Measurements from ENCODE around the gene S1PR1. TPM values are rescaled to one million over a fixed set of nuclear protein-coding genes. Genes with fewer than 3 reads are reported as not detected.
A peak's percentile ranks its signal among the peaks of the same experiment; 100 is the strongest.

Gene S1PR1
- total and polyA plus RNA-seq, 4 donors: 35.2 to 130 (median 116) TPM

- no peak for DNase-seq
- no peaks in the 10 kb centered on the region for H3K36me3 ChIP-seq (ENCODE audit: control insufficient read depth in 4 of 4, insufficient read depth in 4 of 4, low read length in 4 of 4)
- no peak overlapping the region for H3K9ac ChIP-seq (ENCODE audit: insufficient read depth in 1 of 2, low read length in 2 of 2)
- H3K4me1 ChIP-seq (ENCODE audit: control insufficient read depth in 5 of 5, insufficient read depth in 5 of 5, low read length in 5 of 5): peaks cover 0 to 6% (median 0%) of the 10 kb centered on the region in 5 donors
- no peaks in the 10 kb centered on the region for H3K9me3 ChIP-seq (ENCODE audit: control insufficient read depth in 4 of 4, insufficient read depth in 3 of 4, low read length in 3 of 4)
- TF ChIP-seq, protein P1, sequence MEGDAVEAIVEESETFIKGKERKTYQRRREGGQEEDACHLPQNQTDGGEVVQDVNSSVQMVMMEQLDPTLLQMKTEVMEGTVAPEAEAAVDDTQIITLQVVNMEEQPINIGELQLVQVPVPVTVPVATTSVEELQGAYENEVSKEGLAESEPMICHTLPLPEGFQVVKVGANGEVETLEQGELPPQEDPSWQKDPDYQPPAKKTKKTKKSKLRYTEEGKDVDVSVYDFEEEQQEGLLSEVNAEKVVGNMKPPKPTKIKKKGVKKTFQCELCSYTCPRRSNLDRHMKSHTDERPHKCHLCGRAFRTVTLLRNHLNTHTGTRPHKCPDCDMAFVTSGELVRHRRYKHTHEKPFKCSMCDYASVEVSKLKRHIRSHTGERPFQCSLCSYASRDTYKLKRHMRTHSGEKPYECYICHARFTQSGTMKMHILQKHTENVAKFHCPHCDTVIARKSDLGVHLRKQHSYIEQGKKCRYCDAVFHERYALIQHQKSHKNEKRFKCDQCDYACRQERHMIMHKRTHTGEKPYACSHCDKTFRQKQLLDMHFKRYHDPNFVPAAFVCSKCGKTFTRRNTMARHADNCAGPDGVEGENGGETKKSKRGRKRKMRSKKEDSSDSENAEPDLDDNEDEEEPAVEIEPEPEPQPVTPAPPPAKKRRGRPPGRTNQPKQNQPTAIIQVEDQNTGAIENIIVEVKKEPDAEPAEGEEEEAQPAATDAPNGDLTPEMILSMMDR (IDR thresholded peaks at IDR 0.05; ENCODE audit: control extremely low read depth, extremely low read depth): no peak
- ATAC-seq (ENCODE audit: insufficient read depth, low FRiP score): no peak
- no peak overlapping the region for H3K4me3 ChIP-seq
- H3K27me3 ChIP-seq (ENCODE audit: control insufficient read depth in 3 of 3, insufficient read depth in 3 of 3, low read length in 2 of 3): no peaks in the 10 kb centered on the region
- no peak overlapping the region for H3K27ac ChIP-seq (ENCODE audit: low read depth in 1 of 2, low read length in 1 of 2)
Measured at GRCh38 chr1:101251504-101251903, 14.7 kb downstream of the S1PR1 start.

- H3K9ac ChIP-seq (ENCODE audit: insufficient read depth in 1 of 2, low read length in 2 of 2): no peak overlapping the region
- WGBS, 2 donors: 93 to 97% methylated on average over 11 of the region's 11 CpGs
- no peaks in the 10 kb centered on the region for H3K9me3 ChIP-seq (ENCODE audit: control insufficient read depth in 4 of 4, insufficient read depth in 3 of 4, low read length in 3 of 4)
- peaks cover 0 to 6% (median 2%) of the 10 kb centered on the region in 5 donors for H3K4me1 ChIP-seq (ENCODE audit: control insufficient read depth in 5 of 5, insufficient read depth in 5 of 5, low read length in 5 of 5)
- H3K27me3 ChIP-seq (ENCODE audit: control insufficient read depth in 3 of 3, insufficient read depth in 3 of 3, low read length in 2 of 3): no peaks in the 10 kb centered on the region
- no peak overlapping the region for H3K27ac ChIP-seq (ENCODE audit: low read depth in 1 of 2, low read length in 1 of 2)
- no peaks in the 10 kb centered on the region for H3K36me3 ChIP-seq (ENCODE audit: control insufficient read depth in 4 of 4, insufficient read depth in 4 of 4, low read length in 4 of 4)
- TF ChIP-seq, protein P1 (IDR thresholded peaks at IDR 0.05; ENCODE audit: control extremely low read depth, extremely low read depth): no peak
- DNase-seq: no peak
- no peak overlapping the region for H3K4me3 ChIP-seq
- peak; percentile 48 for ATAC-seq (ENCODE audit: insufficient read depth, low FRiP score)
Measured at GRCh38 chr1:101253976-101254674, 17.3 kb downstream of the S1PR1 start.

DNA sequence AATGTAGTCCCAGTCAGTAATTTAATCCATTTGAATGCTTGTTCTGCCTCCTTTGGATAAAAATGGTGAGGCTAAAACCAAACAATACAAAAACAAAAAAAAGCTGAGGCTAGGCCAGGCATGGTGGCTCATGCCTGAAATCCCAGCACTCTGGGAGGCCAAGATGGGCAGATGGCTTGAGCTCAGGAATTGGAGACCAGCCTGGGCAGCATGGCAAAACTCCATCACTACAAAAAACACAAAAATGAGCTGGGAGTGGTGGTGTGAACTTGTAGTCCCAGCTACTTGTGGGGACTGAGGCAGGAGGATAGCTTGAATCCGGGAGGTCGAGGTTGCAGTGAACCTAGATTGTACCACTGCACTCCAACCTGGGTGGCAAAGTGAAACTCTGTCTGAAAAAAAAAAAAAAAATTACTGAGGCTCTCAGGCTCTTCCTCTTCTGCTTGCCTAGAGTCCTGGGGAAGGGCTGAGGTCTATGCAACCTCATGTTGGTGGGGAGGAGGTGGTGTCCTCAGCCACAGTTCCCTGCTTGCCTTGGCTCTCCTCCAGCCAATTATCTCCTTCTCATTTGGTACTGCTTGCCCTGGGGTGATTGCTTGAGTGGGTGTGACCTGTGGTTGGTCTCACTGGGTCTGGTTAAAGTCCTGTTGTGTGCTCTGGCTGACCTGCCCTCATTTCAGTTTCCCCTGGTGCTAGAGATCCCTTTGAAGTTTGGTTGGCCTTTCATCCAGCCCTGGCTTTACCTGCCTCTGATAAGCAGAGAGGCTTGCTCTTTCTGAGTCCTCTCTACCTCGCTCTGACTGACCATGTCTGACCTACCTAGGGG lies 20.9 kb downstream of the S1PR1 start:
- TF ChIP-seq, protein P1 (IDR thresholded peaks at IDR 0.05; ENCODE audit: control extremely low read depth, extremely low read depth): no peak
- H3K4me3 ChIP-seq: no peak overlapping the region
- ATAC-seq (ENCODE audit: insufficient read depth, low FRiP score): peak; percentile 55
- no peak overlapping the region for H3K27ac ChIP-seq (ENCODE audit: low read depth in 1 of 2, low read length in 1 of 2)
- H3K27me3 ChIP-seq (ENCODE audit: control insufficient read depth in 3 of 3, insufficient read depth in 3 of 3, low read length in 2 of 3): no peaks in the 10 kb centered on the region
- no peaks in the 10 kb centered on the region for H3K36me3 ChIP-seq (ENCODE audit: control insufficient read depth in 4 of 4, insufficient read depth in 4 of 4, low read length in 4 of 4)
- peaks cover 0 to 4% (median 2%) of the 10 kb centered on the region in 5 donors for H3K4me1 ChIP-seq (ENCODE audit: control insufficient read depth in 5 of 5, insufficient read depth in 5 of 5, low read length in 5 of 5)
- 42 to 81% methylated on average over 3 of the region's 3 CpGs for WGBS, 2 donors
- no peak overlapping the region for H3K9ac ChIP-seq (ENCODE audit: insufficient read depth in 1 of 2, low read length in 2 of 2)
- no peaks in the 10 kb centered on the region for H3K9me3 ChIP-seq (ENCODE audit: control insufficient read depth in 4 of 4, insufficient read depth in 3 of 4, low read length in 3 of 4)
- DNase-seq: peak in 1 of 3 donors; percentile 6
